HCT116 (cell line): ENCODE results near the gene CES1. TPM values are rescaled to one million over a fixed set of nuclear protein-coding genes. Genes with fewer than 3 reads are reported as not detected.

Experiments used
- ATAC-seq: fragments of 200-7000 bp; cut with Tn5 transposase; 2 replicates; pipeline ENCODE4 v1.9.1; 2020; ENCODE audit warnings: mild to moderate bottlenecking, moderate library complexity
- BruUV-seq: library from RNA; stranded (reverse); fragments of 400-500 nt; replicated peaks from 2 replicates; lab custom pipeline; 2021; lab: Mats Ljungman, UMichigan
- CTCF ChIA-PET: fragments of 300-600 bp; sonication (Branson Sonifier 250); formaldehyde crosslinking; loops from one replicate; lab custom pipeline; 2021; ENCODE audit warnings: antibody characterized with exemption; lab: Charles Lee
- POLR2A ChIA-PET: fragments of 300-600, 350-600 bp; sonication (Branson Sonifier 250); formaldehyde crosslinking; loops from one replicate; lab custom pipeline; 2021; ENCODE audit warnings: antibody characterized with exemption; lab: Charles Lee
- RAD21 ChIA-PET, 2 experiments: fragments of 300-600 bp; sonication (Branson Sonifier 250); formaldehyde crosslinking; loops; one replicate each; lab custom pipeline; 2023; ENCODE audit warnings: low total read pairs in 2 of 2; ENCODE audit not compliant: uncharacterized antibody in 2 of 2, unreplicated experiment in 2 of 2, low non-redundant PET in 1 of 2; lab: Charles Lee
- DNase-seq: peaks from one replicate; pipeline ENCODE4 v3.0.0-alpha.2; 2010; ENCODE audit warnings: low read depth, low spot score
- H2AFZ ChIP-seq: fragments of 200-600 bp; shearing (Covaris generic), sonication (generic); 2 replicates; pipeline ENCODE4 v1.6.1; 2017; ENCODE audit warnings: low read depth, mixed run types, mixed read lengths, antibody characterized with exemption, low read length; ENCODE audit not compliant: poor library complexity, severe bottlenecking
- H3K27ac ChIP-seq: 2 replicates; pipeline ENCODE4 v1.5.1; 2012; ENCODE audit warnings: low read depth, low read length
- H3K27me3 ChIP-seq: fragments of 200-600 bp; sonication (generic); 2 replicates; pipeline ENCODE4 v1.6.1; 2016; ENCODE audit warnings: mixed run types, low read length, mixed read lengths; ENCODE audit not compliant: insufficient read depth
- H3K36me3 ChIP-seq, 2 experiments: fragments of 200-500 bp in 1 of 2; fragments of 200-600 bp in 1 of 2; sonication (Bioruptor generic) in 1 of 2; sonication (generic) in 1 of 2; 2 replicates each; pipeline versions ENCODE4 v1.5.1 to v1.6.1; 2014 to 2016; ENCODE audit warnings: low read length in 2 of 2, inconsistent platforms in 1 of 2, mixed read lengths in 1 of 2, mixed run types in 1 of 2; ENCODE audit not compliant: insufficient read depth in 2 of 2, control insufficient read depth in 1 of 2
- H3K4me1 ChIP-seq, 2 experiments: fragments of 200-600 bp in 1 of 2; sonication (generic) in 1 of 2; 2 replicates each; pipeline versions ENCODE4 v1.5.1 to v1.6.1; 2012 to 2017; ENCODE audit warnings: low read length in 2 of 2, inconsistent platforms in 1 of 2, mild to moderate bottlenecking in 1 of 2, mixed read lengths in 1 of 2, mixed run types in 1 of 2, moderate library complexity in 1 of 2; ENCODE audit not compliant: insufficient read depth in 2 of 2, control insufficient read depth in 1 of 2
- H3K4me2 ChIP-seq: fragments of 200-600 bp; sonication (generic); 2 replicates; pipeline ENCODE4 v1.6.1; 2017; ENCODE audit warnings: mixed run types, low read length, mixed read lengths
- H3K4me3 ChIP-seq, 2 experiments: fragments of 200-600 bp in 1 of 2; sonication (generic) in 1 of 2; replicated peaks in 1 of 2; 2 replicates each; pipeline ENCODE4 v1.5.1; 2011 to 2016; ENCODE audit warnings: low read length in 2 of 2, control low read depth in 1 of 2, low read depth in 1 of 2, mild to moderate bottlenecking in 1 of 2, mixed read lengths in 1 of 2, mixed run types in 1 of 2
- H3K79me2 ChIP-seq: fragments of 200-600 bp; sonication (generic); 2 replicates; pipeline ENCODE4 v1.6.1; 2017; ENCODE audit warnings: mild to moderate bottlenecking, mixed run types, low read length, moderate library complexity, mixed read lengths; ENCODE audit not compliant: insufficient read depth
- H3K9ac ChIP-seq: fragments of 200-600 bp; sonication (generic); 2 replicates; pipeline ENCODE4 v1.6.1; 2016; ENCODE audit warnings: low read length, mixed read lengths
- H3K9me2 ChIP-seq: fragments of 200-600 bp; sonication (generic), shearing (Covaris generic); 2 replicates; pipeline ENCODE4 v1.6.1; 2017; ENCODE audit warnings: mixed run types, mild to moderate bottlenecking, moderate library complexity; ENCODE audit not compliant: insufficient read depth
- H3K9me3 ChIP-seq, 2 experiments: fragments of 200-500 bp in 1 of 2; fragments of 200-600 bp in 1 of 2; sonication (Bioruptor generic) in 1 of 2; sonication (generic) in 1 of 2; 2 replicates each; pipeline ENCODE4 v1.6.1; 2014 to 2017; ENCODE audit warnings: low read length in 2 of 2, mixed read lengths in 2 of 2, inconsistent platforms in 1 of 2, low read depth in 1 of 2, mild to moderate bottlenecking in 1 of 2, mixed run types in 1 of 2, moderate library complexity in 1 of 2; ENCODE audit not compliant: control insufficient read depth in 1 of 2, insufficient read depth in 1 of 2
- H4K20me1 ChIP-seq: fragments of 200-600 bp; sonication (generic), shearing (Covaris generic); 2 replicates; pipeline ENCODE4 v1.6.1; 2017; ENCODE audit warnings: mixed run types, mild to moderate bottlenecking, moderate library complexity; ENCODE audit not compliant: insufficient read depth
- CTCF ChIP-seq, 3 experiments: fragments of 200-600 bp in 1 of 3; sonication (generic) in 1 of 3; IDR thresholded peaks in 2 of 3; conservative IDR thresholded peaks in 1 of 3; 2 replicates each; pipeline ENCODE4 v1.5.1; 2012 to 2017; ENCODE audit warnings: low read depth in 2 of 3, low read length in 2 of 3, antibody characterized with exemption in 1 of 3, borderline replicate concordance in 1 of 3, control low read depth in 1 of 3, mild to moderate bottlenecking in 1 of 3, mixed read lengths in 1 of 3, mixed run types in 1 of 3, moderate library complexity in 1 of 3; ENCODE audit not compliant: insufficient read depth in 1 of 3
- MAX ChIP-seq: IDR thresholded peaks from 2 replicates; pipeline ENCODE4 v1.6.1; 2012
- RAD21 ChIP-seq: IDR thresholded peaks from 2 replicates; pipeline ENCODE4 v1.6.1; 2012; ENCODE audit warnings: low read depth, mild to moderate bottlenecking
- SP1 ChIP-seq: IDR thresholded peaks from 2 replicates; pipeline ENCODE4 v1.6.1; 2012; ENCODE audit warnings: low read depth
- SRF ChIP-seq: IDR thresholded peaks from 2 replicates; pipeline ENCODE4 v1.6.1; 2012; ENCODE audit warnings: low read depth
- intact Hi-C: fragments of 100-400 bp; cut with micrococcal nuclease; formaldehyde crosslinking; loops from 2 replicates; pipeline ENCODE4 v1.10.0; 2022
- total RNA-seq: library from RNA; stranded (reverse); gene quantifications from one replicate; pipeline ENCODE4 v1.2.1, GENCODE V29; 2021; ENCODE audit not compliant: unreplicated experiment
- TF ChIP-seq, protein P1 (sequence below): IDR thresholded peaks from 2 replicates; pipeline ENCODE4 v1.6.1; 2012

The CES1 gene
- total RNA-seq, 1 experiment from 2014 or later, result 1.8 TPM

DNA sequence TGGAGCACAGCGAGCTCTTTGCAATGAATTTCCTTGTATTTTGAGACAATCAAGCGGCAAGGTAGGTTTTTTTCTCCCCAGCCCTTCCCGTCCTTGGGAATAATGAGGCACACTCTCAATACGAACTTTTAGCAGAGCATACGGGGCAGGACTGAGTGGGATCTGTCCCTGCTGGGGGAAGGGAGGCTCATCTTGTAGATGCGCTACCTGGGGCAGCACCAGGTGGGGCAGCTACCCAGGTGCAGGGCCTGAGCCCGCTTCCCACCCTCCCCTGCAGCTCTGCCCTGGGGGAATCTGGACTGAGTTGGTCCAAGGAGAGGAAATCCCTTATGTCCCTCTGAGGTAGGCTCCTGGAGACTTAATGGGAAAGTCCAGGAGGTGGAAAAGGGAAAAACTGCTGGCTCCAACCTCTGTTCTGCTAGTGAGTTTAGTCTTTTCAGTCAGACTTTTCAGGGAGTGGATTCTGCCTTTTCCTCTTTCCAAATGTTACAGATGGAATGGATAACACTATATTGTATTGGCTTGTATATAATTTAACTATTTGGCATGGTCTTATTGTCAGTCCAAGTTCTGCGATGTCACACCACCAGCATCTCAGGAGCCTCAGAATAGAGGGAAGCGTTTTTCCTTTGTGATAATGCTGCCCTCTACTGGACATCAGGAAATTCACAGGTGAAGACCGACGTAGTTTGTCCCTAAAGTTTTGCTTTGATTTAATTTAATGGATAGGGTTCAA lies 9.6 kb upstream of the CES1 start:
- Histone ChIP-seq H3K4me2 (no peak overlapping the region), H3K9me2 (no peaks in the 10 kb centered on the region), H2AFZ (no peak overlapping the region), H3K27ac (no peak overlapping the region), H3K4me3 (no peak overlapping the region), H3K27me3 (peaks cover 24% of the 10 kb centered on the region), H3K4me1 (no peaks in the 10 kb centered on the region), H4K20me1 (no peaks in the 10 kb centered on the region), H3K9me3 (no peaks in the 10 kb centered on the region), H3K9ac (no peak overlapping the region), H3K36me3 (no peaks in the 10 kb centered on the region), H3K79me2 (no peaks in the 10 kb centered on the region)
- TF ChIP-seq MAX, result no peak
- peak; percentile 77 for TF ChIP-seq RAD21
- TF ChIP-seq SRF, result no peak
- no peak for TF ChIP-seq SP1
- peak; percentile 58 to 75 (median 74); a peak in 5 of 6 replicates for TF ChIP-seq CTCF (IDR thresholded peaks at IDR 0.05 in 2 of 3, conservative IDR thresholded peaks at IDR 0.05 in 1 of 3; ENCODE audit: borderline replicate concordance in 1 of 3, insufficient read depth in 1 of 3, low read depth in 2 of 3, low read length in 2 of 3)
- TF ChIP-seq, protein P1, sequence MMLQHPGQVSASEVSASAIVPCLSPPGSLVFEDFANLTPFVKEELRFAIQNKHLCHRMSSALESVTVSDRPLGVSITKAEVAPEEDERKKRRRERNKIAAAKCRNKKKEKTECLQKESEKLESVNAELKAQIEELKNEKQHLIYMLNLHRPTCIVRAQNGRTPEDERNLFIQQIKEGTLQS, result no peak
- ChIA-PET POLR2A (interaction anchor here (1.0 kb wide), 1 partner anchor 130 kb away, joined by 3 read pairs; no protein-coding TSS in a partner anchor), CTCF (interaction anchor here (0.7 to 1.6 kb wide), 3 partner anchors 130 to 378 kb away, joined by 3 to 15 read pairs (median 11); no protein-coding TSS in a partner anchor), RAD21 (no interaction called here)
- intact Hi-C loops, result loop anchor here (1.0 to 5.0 kb wide), 3 partner anchors 130 to 377 kb away; no protein-coding TSS in a partner anchor
- DNase-seq, result peak; percentile 18
- peak; percentile 76 for ATAC-seq
- BruUV-seq, result no TSS peak
